HG02884 (cell line): ENCODE measurements around the gene TMEM132A.
"Not testable (repeated sequence)": the region's sequence is repeated elsewhere in the genome, so short reads cannot be mapped to it uniquely, and the experiment has no call there.

ENCODE experiments used
- ATAC-seq: cut with Tn5 transposase; IDR thresholded peaks from one replicate; pipeline ENCODE4 v1.9.1; 2021; ENCODE audit warnings: mild to moderate bottlenecking, moderate library complexity; ENCODE audit not compliant: unreplicated experiment

TMEM132A gene

GRCh38 chr11:60902625-60903024 lies 21.6 kb upstream of the TMEM132A start:
- ATAC-seq: no peak

DNA sequence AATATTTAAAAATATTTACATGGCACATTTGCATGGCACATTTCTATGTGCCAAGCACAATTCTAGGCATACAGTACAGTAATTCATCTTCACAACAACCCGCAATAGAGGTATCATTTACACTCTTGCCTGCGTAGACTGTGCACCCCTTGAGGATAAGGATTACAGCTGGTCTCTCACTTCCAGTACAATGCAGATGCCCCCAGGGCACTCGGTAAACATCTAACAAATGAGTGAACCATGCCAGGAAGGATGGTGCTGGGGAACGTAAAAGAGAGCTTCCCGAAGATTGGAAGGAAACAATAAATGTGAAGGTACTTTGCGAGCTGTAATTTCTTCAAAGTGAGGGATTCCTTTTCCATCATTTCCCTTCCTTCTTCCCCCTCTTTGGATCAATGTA lies 19.2 kb upstream of the TMEM132A start:
- no peak for ATAC-seq

GRCh38 chr11:60905551-60906113 lies 18.6 kb upstream of the TMEM132A start:
- ATAC-seq: no peak

GRCh38 chr11:60906132-60906972 lies 17.9 kb upstream of the TMEM132A start, which contains the start of gene PRPF19:
Gene PRPF19, minus strand, starts transcription at chr11:60906585. Its CDS starts 203 bp downstream, at chr11:60906382.
- peak; percentile 69 for ATAC-seq

DNA sequence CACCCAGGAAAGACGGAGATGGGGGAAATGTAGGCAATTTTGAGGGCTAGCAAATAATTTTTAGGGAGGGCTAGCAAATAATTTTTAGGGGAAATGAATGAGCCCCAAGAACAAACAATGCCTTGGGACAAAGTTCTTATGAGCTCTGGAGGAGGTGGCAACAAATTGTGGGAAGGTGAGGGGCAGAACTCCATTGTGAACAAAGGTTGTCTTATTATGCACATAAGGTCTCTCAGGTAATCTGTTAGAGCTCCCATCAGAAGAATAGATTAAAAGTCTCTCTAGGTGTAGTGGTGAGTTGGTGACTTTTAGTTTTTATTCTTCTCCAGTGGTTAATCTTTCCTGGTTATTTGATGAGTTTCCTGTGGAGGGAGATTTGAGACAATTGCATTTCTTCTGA lies 15.5 kb upstream of the TMEM132A start:
- ATAC-seq: no peak

DNA sequence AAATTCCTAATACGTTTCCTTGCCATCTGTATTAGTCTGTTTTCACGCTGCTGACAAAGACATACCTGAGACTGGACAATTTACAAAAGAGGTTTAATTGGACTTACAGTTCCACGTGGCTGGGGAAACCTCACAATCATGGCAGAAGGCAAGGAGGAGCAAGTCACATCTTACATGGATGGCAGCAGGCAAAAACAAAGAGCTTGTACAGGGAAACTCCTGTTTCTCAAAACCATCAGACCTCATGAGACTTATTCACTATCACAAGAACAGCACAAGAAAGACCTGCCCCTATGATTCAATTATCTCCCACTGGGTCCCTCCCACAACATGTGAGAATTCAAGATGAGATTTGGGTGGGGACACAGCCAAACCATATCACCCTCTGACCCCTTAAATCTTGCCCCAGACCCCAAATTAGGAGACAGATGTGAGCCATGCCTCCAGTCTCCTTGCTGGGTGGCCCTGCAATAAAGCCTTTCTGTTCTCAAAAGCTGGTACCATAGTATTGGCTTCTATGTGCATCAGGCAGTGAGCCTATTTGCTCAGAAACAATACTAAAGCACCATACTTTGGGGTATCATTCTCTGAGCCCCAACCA lies 14.5 kb upstream of the TMEM132A start:
- not testable (repeated sequence) for ATAC-seq

- ATAC-seq: peak; percentile 35
These were observed 14.0 kb upstream of the TMEM132A start for GRCh38 chr11:60910281-60910687.

DNA sequence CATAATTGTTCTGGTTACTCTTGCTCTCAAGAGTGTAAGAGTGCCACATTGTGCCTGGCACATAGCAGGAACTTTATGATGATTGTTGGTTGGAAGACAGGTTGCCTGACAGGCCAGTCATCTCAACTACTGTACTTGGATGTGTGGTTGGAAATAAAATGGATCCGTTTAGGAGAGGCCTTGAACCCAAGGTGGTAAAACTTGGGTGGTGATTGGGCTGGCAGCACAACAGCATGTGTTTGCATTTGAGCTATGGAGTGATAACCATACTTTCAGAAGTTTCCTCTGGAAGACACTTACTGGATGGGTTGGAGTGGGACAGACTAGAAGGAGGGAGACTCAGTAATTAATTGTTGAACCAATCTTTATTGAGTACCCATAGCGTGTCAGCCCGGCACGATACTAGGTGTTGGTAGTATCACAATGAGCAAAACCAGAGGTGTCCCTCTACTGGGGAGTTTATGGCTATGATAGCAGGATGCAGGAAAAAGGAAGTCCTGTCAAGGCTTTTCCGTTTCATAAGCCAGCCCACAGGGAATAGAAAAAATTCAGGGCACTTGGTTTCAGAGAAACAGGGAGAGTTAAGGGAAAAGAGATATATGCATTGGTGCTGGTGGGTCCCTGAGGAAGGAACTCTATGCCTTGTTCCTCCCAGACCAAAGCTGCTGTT lies 13.4 kb upstream of the TMEM132A start:
- ATAC-seq: no peak

- ATAC-seq: no peak
These were observed 11.9 kb upstream of the TMEM132A start for GRCh38 chr11:60912223-60912850.

DNA sequence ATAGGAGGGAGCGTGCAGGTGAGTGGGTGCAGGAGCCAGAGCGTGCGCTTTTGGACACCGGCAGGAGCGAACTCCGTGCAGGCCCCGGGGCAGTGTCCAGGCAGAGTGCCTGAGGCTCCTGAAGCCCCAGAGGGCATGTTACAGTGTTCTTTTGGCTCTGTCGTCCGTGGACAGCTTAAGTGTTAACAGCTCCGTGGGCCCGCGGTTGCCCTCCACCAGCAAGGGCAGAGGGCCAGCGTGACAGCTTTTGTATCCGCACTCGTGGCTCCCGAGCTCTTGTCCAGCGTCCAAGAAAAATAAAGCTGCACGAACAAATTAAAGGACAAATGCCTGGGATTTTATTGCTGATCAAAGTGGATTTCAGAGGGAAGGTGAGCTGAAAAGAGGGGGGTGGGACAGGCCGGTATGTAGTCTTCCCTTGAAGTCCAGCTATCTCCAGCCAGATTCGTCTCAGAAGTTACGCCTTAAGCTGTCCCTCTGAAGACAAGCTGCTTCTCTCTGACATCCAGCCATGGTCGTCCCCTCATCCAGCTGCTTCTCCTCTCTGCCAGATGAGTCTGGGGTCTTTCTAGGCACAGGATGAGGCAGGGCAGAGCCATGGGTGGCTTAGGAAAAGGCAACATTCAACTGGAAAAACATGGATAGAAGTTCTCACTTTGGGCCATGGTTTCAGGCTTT lies 11.3 kb upstream of the TMEM132A start:
- ATAC-seq: no peak

DNA sequence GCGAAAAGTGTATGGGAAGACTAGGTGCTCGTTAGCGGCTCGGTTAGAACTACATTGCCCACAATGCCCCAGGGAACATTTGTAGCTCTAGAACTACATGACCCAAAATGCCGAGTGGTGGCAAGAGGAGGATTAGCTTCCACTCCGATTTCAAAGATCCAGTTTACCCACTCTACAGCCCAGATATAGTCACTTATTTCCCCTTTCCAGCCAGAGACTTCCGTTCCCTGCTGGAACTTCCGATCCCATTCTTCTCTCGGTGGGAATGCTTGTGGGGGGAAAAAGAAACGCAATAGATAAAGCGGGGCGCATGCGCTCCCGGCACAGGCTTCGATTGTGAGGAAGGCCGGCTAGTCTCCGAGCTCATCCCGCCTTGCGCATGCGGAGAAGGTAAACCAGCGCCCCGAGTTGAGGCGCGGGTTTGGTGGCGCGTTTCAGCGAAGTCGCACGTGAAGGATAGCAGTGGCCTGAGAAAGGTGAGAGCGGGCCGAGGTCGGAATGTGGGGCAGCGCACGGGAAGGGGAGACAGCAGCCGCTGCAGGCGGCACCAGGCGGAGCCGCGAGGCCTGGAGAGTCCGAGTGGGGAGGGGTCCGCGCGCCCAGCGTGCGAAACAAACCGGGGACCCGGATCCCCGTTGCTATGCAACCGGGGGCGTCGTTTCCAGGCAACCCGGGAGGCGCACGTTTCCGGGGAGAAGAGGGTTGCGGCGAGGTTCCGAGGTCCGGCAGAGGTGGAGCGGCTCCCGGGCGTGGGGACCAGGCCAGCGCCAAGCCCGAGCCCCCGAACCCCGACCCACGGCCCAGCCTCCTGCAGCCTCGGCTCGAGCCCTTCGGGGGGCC lies 10.2 kb upstream of the TMEM132A start, which contains the start of gene TMEM109:
Gene TMEM109 (plus strand): TSS at position 366 of the 840 bp plus-strand sequence. CDS start 5,536 bp downstream, outside the sequence.
- ATAC-seq: peak; percentile 40

GRCh38 chr11:60914633-60915247 lies 9.5 kb upstream of the TMEM132A start:
- peak; percentile 0 for ATAC-seq

GRCh38 chr11:60915248-60915914 lies 8.9 kb upstream of the TMEM132A start:
- ATAC-seq: peak; percentile 44

GRCh38 chr11:60916669-60917206 lies 7.5 kb upstream of the TMEM132A start:
- ATAC-seq: no peak

GRCh38 chr11:60917267-60917666 lies 7.0 kb upstream of the TMEM132A start:
- no peak for ATAC-seq

GRCh38 chr11:60918251-60918938 lies 5.9 kb upstream of the TMEM132A start:
- no peak for ATAC-seq

- no peak for ATAC-seq
These were observed 5.4 kb upstream of the TMEM132A start for GRCh38 chr11:60918939-60919265.

DNA sequence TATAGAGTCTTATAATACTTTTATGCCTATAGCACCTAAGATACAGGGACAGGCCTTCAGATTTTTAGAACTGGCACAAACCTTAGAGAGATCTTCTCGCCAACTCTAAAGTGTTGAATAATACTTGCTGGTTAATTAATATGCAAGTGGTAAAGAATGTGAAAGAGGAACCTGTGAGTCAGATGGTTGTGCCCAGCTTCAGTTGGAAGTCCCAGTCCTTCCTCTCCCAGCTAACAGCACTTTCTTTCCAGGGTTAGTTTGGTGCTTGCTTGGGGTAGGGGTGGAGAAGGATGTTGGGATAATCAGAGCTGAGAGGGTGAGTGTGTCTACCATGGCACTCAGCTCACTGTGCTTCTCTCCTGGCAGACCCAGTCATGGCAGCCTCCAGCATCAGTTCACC lies 4.9 kb upstream of the TMEM132A start:
- no peak for ATAC-seq
